HS-5 (cell line): ENCODE measurements around the gene FOXC2.

Experiments used
- DNase-seq: peaks from one replicate; pipeline ENCODE4 v3.0.0-alpha.2; 2012; ENCODE audit warnings: low read depth

Gene FOXC2

GRCh38 chr16:86566601-86566965 is at the start of gene FOXC2:
Gene FOXC2 (plus strand): TSS chr16:86566829. CDS start chr16:86567336, 507 bp downstream.
- DNase-seq, result no peak

- DNase-seq, result no peak
Observed at GRCh38 chr16:86517033-86517432, 49.6 kb upstream of the FOXC2 start.

- DNase-seq, result no peak
Observed at GRCh38 chr16:86517652-86518258, 48.9 kb upstream of the FOXC2 start.

- DNase-seq, result no peak
Observed at GRCh38 chr16:86519007-86519648, 47.5 kb upstream of the FOXC2 start.

- DNase-seq, result no peak
Observed at GRCh38 chr16:86519649-86520316, 46.8 kb upstream of the FOXC2 start.

GRCh38 chr16:86520317-86521210 is 46.1 kb upstream of the FOXC2 start:
- DNase-seq, result no peak

- no peak for DNase-seq
Observed at GRCh38 chr16:86521236-86522197, 45.1 kb upstream of the FOXC2 start.

GRCh38 chr16:86522634-86523033 is 44.0 kb upstream of the FOXC2 start:
- no peak for DNase-seq

GRCh38 chr16:86523166-86523740 is 43.4 kb upstream of the FOXC2 start:
- DNase-seq, result no peak

GRCh38 chr16:86524029-86524428 is 42.6 kb upstream of the FOXC2 start:
- DNase-seq, result no peak

GRCh38 chr16:86525696-86526095 is 40.9 kb upstream of the FOXC2 start:
- DNase-seq, result no peak

- no peak for DNase-seq
Observed at GRCh38 chr16:86527366-86527765, 39.3 kb upstream of the FOXC2 start.

- DNase-seq, result no peak
Observed at GRCh38 chr16:86528061-86528929, 38.3 kb upstream of the FOXC2 start.

GRCh38 chr16:86529160-86529559 is 37.5 kb upstream of the FOXC2 start:
- no peak for DNase-seq

GRCh38 chr16:86530251-86531190 is 36.1 kb upstream of the FOXC2 start:
- DNase-seq, result no peak

GRCh38 chr16:86531191-86531545 is 35.5 kb upstream of the FOXC2 start:
- no peak for DNase-seq

GRCh38 chr16:86531641-86532525 is 34.7 kb upstream of the FOXC2 start:
- DNase-seq, result no peak

GRCh38 chr16:86532526-86532815 is 34.2 kb upstream of the FOXC2 start:
- DNase-seq, result no peak
